Nephron (organoid): ENCODE results near the gene LRRC71.

Experiments
- H3K27ac Mint-ChIP-seq, 3 experiments: 2 replicates each; pipeline ENCODE4 v1.8.0; 2020; ENCODE audit warnings: mixed read lengths in 3 of 3, mild to moderate bottlenecking in 2 of 3, moderate library complexity in 1 of 3
- H3K27me3 Mint-ChIP-seq: 2 replicates; pipeline ENCODE4 v1.8.0; 2021; ENCODE audit warnings: low read depth, mild to moderate bottlenecking, moderate library complexity, mixed read lengths
- H3K36me3 Mint-ChIP-seq: 2 replicates; pipeline ENCODE4 v1.8.0; 2020; ENCODE audit warnings: low read depth, mixed read lengths
- H3K4me1 Mint-ChIP-seq: 2 replicates; pipeline ENCODE4 v1.8.0; 2020; ENCODE audit warnings: mixed read lengths
- H3K4me3 Mint-ChIP-seq, 3 experiments: 2 replicates each; pipeline ENCODE4 v1.8.0; 2020; ENCODE audit warnings: mild to moderate bottlenecking in 3 of 3, mixed read lengths in 3 of 3, moderate library complexity in 2 of 3
- H3K9me3 Mint-ChIP-seq: 2 replicates; pipeline ENCODE4 v1.8.0; 2020; ENCODE audit warnings: mixed read lengths
- CTCF ChIP-seq, 3 experiments: fragments of 200-600 bp; sonication (generic); IDR thresholded peaks; one replicate each; pipeline ENCODE4 v1.5.0; 2021; ENCODE audit warnings: antibody characterized with exemption in 3 of 3; ENCODE audit not compliant: unreplicated experiment in 3 of 3

LRRC71 gene

GRCh38 chr1:156956333-156956732 is 35.9 kb downstream of the LRRC71 start:
- no peaks in the 10 kb centered on the region for H3K9me3 Mint-ChIP-seq
- no peak for TF ChIP-seq CTCF (IDR thresholded peaks at IDR 0.05; ENCODE audit: unreplicated experiment in 3 of 3)
- H3K27ac Mint-ChIP-seq: no peak overlapping the region
- H3K36me3 Mint-ChIP-seq: peaks cover 85% of the 10 kb centered on the region
- H3K4me3 Mint-ChIP-seq: no peak overlapping the region
- H3K4me1 Mint-ChIP-seq: no peaks in the 10 kb centered on the region
- H3K27me3 Mint-ChIP-seq: no peaks in the 10 kb centered on the region

GRCh38 chr1:156957634-156958033 is 37.2 kb downstream of the LRRC71 start:
- Mint-ChIP-seq H3K4me3 (no peak overlapping the region), H3K27ac (no peak overlapping the region), H3K9me3 (no peaks in the 10 kb centered on the region), H3K27me3 (no peaks in the 10 kb centered on the region), H3K36me3 (peaks cover 84% of the 10 kb centered on the region), H3K4me1 (no peaks in the 10 kb centered on the region)
- no peak for TF ChIP-seq CTCF (IDR thresholded peaks at IDR 0.05; ENCODE audit: unreplicated experiment in 3 of 3)

GRCh38 chr1:156958247-156958714 is 37.8 kb downstream of the LRRC71 start:
- Mint-ChIP-seq H3K4me3 (no peak overlapping the region), H3K9me3 (no peaks in the 10 kb centered on the region), H3K27me3 (no peaks in the 10 kb centered on the region), H3K4me1 (no peaks in the 10 kb centered on the region), H3K36me3 (peaks cover 84% of the 10 kb centered on the region), H3K27ac (no peak overlapping the region)
- TF ChIP-seq CTCF (IDR thresholded peaks at IDR 0.05; ENCODE audit: unreplicated experiment in 3 of 3): no peak

- Mint-ChIP-seq H3K4me1 (no peaks in the 10 kb centered on the region), H3K36me3 (peaks cover 91% of the 10 kb centered on the region), H3K4me3 (no peak overlapping the region), H3K9me3 (no peaks in the 10 kb centered on the region), H3K27ac (peak overlapping the region in 1 of 3 experiments; percentile 33), H3K27me3 (no peaks in the 10 kb centered on the region)
- no peak for TF ChIP-seq CTCF (IDR thresholded peaks at IDR 0.05; ENCODE audit: unreplicated experiment in 3 of 3)
These were observed 39.0 kb downstream of the LRRC71 start for GRCh38 chr1:156959414-156959813.

- Mint-ChIP-seq H3K27ac (peak overlapping the region in 2 of 3 experiments; percentile 14 to 33), H3K27me3 (no peaks in the 10 kb centered on the region), H3K9me3 (no peaks in the 10 kb centered on the region), H3K36me3 (peaks cover 89% of the 10 kb centered on the region), H3K4me3 (no peak overlapping the region), H3K4me1 (no peaks in the 10 kb centered on the region)
- no peak for TF ChIP-seq CTCF (IDR thresholded peaks at IDR 0.05; ENCODE audit: unreplicated experiment in 3 of 3)
These were observed 39.5 kb downstream of the LRRC71 start for GRCh38 chr1:156959925-156960324.

- no peaks in the 10 kb centered on the region for H3K4me1 Mint-ChIP-seq
- no peaks in the 10 kb centered on the region for H3K27me3 Mint-ChIP-seq
- peaks cover 92% of the 10 kb centered on the region for H3K36me3 Mint-ChIP-seq
- no peak for TF ChIP-seq CTCF (IDR thresholded peaks at IDR 0.05; ENCODE audit: unreplicated experiment in 3 of 3)
- no peak overlapping the region for H3K27ac Mint-ChIP-seq
- no peak overlapping the region for H3K4me3 Mint-ChIP-seq
- H3K9me3 Mint-ChIP-seq: no peaks in the 10 kb centered on the region
These were observed 41.3 kb downstream of the LRRC71 start for GRCh38 chr1:156961709-156962108.
